Tongue (tissue), 2 donors: ENCODE measurements around the gene NOL4. TPM values are rescaled to one million over a fixed set of nuclear protein-coding genes. Genes with fewer than 3 reads are reported as not detected.
"Not testable (repeated sequence)": the region's sequence is repeated elsewhere in the genome, so short reads cannot be mapped to it uniquely, and the experiment has no call there.

Experiments
- DNase-seq: peaks from one replicate; pipeline ENCODE4 v3.0.0-alpha.2; 2015
- total RNA-seq: library from RNA; depleted of rRNA; stranded (reverse); fragments of >200 nt; gene quantifications from one replicate; pipeline ENCODE4 v1.2.3, GENCODE V29; 2014

The NOL4 gene
- total RNA-seq: 0.82 TPM

GRCh38 chr18:34224423-34225217 is at the start of gene NOL4:
TSS of gene NOL4 (minus strand) at chr18:34224913. CDS start at chr18:34223253, 1,660 bp downstream.
- DNase-seq: peak; percentile 92

DNA sequence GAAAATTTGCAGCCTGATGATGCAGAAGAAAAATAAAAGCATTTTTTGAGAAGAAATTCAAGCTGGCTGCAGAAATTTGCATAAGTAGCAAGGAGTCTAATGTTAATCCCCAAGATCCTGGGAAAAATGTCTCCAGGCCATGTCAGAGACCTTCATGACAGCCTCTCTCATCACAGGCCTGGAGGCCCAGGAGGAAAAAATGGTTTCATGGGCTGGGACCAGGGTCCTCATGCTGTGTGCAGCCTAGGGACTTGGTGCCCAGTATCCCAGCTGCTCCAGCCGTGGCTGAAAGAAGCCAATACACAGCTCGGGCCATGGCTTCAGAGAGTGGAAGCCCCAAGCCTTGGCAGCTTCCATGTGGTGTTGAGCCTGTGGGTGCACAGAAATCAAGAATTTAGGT is 41.3 kb upstream of the NOL4 start:
- not testable (repeated sequence) for DNase-seq

DNA sequence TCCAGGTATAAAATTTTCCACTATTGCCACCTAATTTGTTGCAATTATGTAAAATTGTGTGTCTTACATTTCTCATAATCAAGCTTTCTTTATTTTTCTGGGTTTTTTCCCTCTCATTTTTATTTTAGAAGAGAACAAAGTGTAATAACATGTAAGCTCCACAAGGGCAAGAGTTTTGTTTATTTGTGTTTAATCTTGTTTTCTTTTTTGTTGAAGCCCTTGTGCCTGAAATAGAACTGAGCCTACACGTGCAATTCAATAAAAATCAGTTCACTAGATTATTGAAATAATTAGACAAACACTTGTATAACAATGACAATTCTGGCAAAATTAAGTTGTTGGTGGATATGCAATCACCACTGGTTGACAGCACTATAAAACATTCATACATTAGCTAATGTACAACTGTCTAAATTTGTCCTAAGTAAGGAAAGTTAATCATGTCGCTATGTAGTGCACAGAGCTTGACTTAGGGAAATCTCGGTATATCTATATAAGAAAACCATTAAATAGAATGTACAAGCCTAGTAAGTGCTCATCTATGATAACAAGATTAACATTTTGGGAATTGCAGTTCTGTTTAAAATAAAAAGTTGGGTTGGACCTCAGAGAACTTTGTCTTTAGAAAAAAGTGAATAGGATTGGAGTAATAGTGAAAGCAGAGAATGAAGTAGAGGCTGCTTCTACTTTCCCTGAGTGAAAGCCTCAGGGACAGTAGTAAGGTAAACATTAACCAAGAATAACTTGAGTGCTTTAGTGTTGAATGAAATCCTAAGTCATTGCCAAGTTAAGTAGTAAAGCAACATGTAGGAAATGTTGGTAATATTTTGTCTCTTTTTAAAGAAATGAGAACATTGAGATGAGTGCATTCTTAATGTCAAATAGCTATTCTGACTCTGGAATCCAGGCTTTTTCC is 37.4 kb upstream of the NOL4 start:
- peak; percentile 47 for DNase-seq

DNA sequence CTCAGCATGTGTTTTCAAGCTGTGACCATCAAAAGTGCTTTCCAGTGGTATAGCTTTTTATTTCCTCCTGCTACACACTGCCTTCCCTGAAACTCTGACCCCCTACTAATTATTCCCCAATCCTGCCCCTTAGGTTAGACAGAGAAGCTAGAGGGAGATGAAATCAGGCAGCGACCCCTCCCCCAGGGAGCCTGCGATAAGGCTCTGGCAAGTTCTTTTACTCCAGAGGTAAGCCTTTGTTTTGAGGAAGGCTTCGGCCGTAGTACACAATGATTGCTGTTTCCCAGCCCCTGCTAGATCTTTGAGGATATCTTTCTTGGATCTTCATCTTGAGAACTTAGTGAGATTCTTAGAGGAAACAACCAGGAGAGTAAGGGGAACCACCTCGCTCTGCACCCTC is 33.5 kb upstream of the NOL4 start:
- DNase-seq: no peak

DNA sequence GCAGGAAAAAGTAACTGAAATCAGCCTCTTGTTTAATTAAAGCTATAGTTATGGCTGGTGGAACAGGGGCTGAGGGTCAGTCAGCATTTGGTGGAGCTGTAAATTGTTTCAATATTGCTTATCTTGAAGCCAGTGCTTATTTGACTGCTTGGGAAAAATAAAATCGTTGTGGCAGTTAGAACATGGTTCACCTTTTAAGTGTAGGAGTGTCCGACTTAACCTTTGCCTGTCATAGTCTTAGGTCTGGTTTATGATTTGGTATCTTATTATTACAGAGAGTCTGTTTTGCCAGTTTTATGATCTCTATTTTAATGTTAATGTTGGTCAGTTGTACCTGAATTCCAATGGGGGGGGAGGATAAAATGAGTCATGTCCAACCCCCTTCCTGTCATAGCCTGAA is 27.2 kb upstream of the NOL4 start:
- DNase-seq: no peak

DNA sequence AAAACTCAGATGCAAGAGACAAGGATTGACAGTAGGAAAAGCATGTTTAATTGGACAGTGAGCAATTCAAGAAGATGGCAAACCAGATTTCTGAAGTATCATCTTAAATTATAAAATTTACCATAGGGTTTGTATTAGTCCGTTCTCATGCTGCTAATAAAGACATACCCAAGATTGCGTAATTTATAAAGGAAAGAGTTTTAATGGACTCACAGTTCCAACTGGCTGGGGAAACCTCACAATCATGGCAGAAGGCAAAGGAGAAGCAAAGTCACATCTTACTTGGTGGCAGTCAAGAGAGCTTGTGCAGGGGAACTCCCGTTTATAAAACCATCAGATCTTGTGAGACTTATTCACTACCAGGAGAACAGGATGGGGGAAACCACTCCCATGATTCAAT is 24.0 kb upstream of the NOL4 start:
- DNase-seq: no peak

- DNase-seq: no peak
Measured at GRCh38 chr18:34242739-34243138, 18.0 kb upstream of the NOL4 start.

GRCh38 chr18:34233781-34234388 is 9.2 kb upstream of the NOL4 start:
- DNase-seq: not testable (repeated sequence)

DNA sequence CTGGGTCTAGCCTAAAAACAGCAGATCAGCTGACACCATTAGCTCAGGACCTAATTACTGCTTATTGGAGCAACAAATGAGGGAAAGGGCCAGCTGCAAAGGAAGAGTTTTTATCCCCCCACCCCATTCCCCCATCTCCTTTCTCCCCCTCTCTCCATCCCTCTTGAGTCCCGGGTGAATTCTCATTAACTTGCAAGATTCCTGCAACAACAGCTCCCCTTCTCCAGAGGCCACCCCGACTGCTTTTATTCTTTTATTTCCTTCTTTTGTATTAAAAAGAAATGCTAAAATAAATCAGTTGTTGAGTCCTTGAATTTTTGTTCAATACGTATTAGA is 473 bp upstream of the NOL4 start:
- DNase-seq: no peak

GRCh38 chr18:34223893-34224422 is 755 bp downstream of the NOL4 start:
- DNase-seq: no peak

DNA sequence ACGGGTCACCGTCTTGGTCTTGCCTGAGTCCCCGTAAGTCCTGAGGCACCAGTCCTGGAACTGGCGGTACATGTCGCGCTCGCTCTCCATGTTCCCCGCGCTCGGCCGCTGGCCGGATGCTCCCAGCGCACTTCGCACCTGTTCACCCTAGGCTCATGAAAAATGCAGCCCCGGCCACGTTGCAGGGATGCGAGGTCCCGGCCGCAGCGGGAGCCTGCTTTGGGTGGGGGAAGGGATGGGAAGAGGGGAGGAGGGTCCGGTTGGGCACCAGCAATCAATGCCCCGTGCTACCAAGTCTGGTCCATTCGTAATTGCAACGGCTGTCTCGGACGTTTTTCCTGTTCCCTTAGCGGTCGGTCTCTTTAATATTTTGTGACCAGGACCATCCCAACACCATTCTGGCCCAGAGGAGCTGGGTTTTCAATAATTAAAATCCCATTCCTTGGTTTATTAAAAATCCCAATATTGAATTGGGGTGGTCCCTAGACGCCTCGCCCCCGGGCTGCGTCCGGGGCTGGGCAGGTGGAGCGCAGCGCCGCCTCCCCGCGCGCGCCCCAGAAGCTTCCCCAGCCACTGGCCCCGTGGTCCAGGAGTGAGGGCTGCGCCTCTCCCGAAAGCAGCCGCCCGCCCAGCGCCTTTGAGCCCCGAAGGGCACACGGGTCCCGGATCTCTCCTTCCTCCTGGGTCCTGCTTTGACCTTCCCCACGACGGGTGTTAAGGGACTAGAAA is 1.4 kb downstream of the NOL4 start:
- peak; percentile 28 for DNase-seq

DNA sequence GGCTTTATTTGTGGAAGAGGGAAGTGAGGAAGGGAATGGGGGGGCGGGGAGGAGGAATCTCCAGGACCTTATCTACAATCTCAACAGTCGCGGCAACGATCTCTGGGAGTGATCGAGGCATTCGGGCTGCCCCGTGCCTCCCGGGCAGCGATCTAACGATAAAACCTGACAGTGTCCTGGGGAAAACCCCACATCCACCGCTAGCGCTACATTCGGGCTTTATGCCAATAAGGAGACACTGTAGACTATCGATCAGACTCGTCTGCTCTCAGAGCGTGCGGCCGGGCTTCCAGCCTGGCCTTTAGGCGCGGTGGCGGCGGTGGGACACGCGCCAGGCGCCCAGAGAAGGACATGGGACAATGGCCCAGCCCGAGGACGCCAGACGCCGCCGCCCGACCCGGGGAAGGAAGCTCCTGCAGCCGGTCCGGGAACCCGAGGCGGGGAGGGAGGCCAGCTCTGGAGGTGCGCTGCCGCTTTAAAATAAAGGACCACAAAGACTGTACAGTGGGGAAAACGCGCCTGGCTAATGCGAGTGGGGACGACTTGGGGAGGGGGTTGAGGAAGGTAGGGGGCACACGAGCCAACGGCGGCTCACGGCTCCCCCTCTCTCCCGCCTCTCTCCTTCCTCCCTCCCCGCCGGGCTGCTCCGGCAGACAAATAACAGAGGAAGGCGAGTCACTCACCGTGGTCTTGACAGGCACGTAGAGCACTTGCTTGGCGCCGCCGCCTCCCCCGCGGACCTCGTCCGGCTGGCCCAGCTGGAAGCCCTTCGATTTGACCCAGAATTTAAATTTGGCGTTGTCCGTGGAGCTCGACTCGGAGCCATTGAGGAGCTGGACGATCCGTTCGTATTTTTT is 2.2 kb downstream of the NOL4 start:
- peak; percentile 44 for DNase-seq

DNA sequence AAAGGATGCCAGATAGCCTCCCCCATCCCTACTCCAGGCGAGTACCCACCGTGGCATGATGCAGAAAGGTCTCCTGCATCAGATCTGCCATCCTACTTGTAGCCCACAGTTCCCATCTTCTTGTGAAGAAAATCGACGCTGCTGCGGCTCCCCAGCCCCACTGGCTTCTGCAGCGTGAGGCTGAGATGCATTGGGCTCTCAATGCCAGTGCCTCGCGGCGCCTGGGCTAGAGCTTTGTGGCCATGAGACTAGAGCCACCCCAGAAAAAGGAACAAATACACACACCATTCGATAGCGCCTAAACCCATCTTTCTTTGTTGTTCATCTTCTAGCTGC is 2.8 kb downstream of the NOL4 start:
- no peak for DNase-seq

DNA sequence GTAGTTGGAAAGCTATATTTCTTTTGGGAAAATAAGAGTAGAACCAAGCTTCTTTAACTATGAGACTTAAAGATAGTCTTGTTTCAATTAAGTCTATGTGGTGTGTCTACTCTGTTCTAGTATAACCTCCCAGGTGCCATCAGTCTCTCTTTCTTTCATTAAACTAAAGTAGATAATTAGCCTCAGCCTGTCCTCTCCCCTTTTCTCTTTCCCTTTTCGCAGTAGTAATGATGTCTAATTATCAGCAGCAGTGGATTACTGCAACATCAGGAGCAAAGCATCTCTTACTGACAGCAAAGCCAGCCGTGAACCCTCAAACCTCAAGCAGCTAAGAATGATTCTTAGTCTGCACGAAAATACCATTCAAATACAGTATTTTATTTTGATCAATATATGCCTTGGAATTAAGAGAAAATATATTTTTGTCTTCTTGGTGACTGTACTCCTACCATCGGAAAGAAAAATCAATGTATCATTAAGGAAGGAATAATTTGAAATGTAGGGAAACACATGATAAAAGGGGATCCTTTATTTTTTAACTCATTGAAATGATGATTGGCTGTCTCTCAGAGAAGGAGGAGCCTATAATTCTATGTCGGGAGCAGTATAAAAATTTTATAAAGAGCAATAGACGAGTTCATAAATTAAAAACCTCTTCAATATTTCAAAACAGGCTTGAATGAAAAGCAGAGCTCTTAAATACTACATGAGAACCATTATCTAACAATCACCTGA is 4.5 kb downstream of the NOL4 start:
- no peak for DNase-seq

GRCh38 chr18:34219651-34220050 is 5.1 kb downstream of the NOL4 start:
- DNase-seq: peak; percentile 6

DNA sequence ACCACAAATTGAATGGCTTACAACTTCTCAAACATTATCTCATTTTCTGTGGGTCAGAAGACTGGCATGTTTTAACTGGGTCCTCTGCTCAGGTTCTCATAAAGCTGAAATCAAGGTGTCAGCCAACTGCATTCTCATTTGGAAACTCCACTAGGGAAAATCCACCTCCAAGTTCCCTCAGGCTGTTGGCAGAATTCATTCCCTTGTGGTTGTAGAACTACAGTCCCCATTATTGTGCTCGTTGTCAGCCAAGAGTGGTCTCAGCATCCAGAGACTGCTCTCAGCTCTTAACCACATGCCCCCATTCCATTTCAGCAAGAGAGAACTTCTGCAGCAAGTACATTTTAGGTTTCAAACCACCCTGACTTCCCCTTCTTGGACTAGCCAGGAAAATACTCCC is 12.2 kb downstream of the NOL4 start:
- DNase-seq: no peak

- no peak for DNase-seq
Measured at GRCh38 chr18:34207344-34207851, 17.3 kb downstream of the NOL4 start.

DNA sequence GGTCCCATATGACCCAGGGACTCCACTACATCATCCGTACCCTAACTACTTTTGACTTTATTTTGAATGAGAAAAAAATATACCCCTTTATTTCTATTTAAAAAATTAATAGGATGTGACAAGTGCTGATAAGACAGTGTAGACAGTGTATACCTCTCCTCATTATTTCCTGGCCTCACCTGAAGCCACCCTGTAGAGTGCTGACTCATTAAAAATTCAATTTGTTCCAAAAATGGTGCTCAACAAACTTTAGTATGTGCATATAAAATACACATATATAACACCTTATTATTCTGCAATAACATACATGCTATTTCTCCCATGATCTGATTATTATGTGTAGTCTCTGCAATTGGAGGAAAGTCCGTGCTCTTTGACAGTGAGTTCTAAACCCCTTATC is 20.8 kb downstream of the NOL4 start:
- DNase-seq: no peak

- no peak for DNase-seq
Measured at GRCh38 chr18:34196256-34196655, 28.5 kb downstream of the NOL4 start.

GRCh38 chr18:34194239-34194638 is 30.5 kb downstream of the NOL4 start:
- no peak for DNase-seq
